MG63 (cell line): Measurements from ENCODE around the gene OBSCN. TPM values are rescaled to one million over a fixed set of nuclear protein-coding genes. Genes with fewer than 3 reads are reported as not detected.
"Not testable (repeated sequence)": the region's sequence is repeated elsewhere in the genome, so short reads cannot be mapped to it uniquely, and the experiment has no call there.

Experiments
- DNase-seq: peaks from one replicate; pipeline ENCODE4 v3.0.0-alpha.2; 2020
- H3K27me3 ChIP-seq: fragments of 250-450 bp; sonication (Bioruptor Pico); 2 replicates; pipeline ENCODE4 v1.5.1; 2020; ENCODE audit warnings: mild to moderate bottlenecking, moderate library complexity
- H3K36me3 ChIP-seq: fragments of 250-450 bp; sonication (Bioruptor Pico); 2 replicates; pipeline ENCODE4 v1.5.1; 2020; ENCODE audit warnings: mild to moderate bottlenecking, moderate library complexity
- H3K4me3 ChIP-seq: fragments of 250-450 bp; sonication (Bioruptor Pico); 2 replicates; pipeline ENCODE4 v1.5.1; 2020; ENCODE audit warnings: mild to moderate bottlenecking, moderate library complexity
- H3K9me3 ChIP-seq: fragments of 250-450 bp; sonication (Bioruptor Pico); 2 replicates; pipeline ENCODE4 v1.5.1; 2020; ENCODE audit warnings: mild to moderate bottlenecking, moderate library complexity
- total RNA-seq: library from RNA; depleted of rRNA; stranded (reverse); fragments of >200 nt; shearing (Covaris generic); gene quantifications from 2 replicates; pipeline ENCODE4 v1.2.3, GENCODE V29; 2014; ENCODE audit warnings: low replicate concordance

Gene OBSCN
- total RNA-seq, 1 experiment from 2014 or later, result 2.8 TPM

- Histone ChIP-seq H3K27me3 (no peaks in the 10 kb centered on the region), H3K4me3 (no peak overlapping the region), H3K9me3 (no peaks in the 10 kb centered on the region), H3K36me3 (no peaks in the 10 kb centered on the region)
- DNase-seq, result no peak
These were observed 7.2 kb downstream of the OBSCN start for GRCh38 chr1:228214921-228215662.

DNA sequence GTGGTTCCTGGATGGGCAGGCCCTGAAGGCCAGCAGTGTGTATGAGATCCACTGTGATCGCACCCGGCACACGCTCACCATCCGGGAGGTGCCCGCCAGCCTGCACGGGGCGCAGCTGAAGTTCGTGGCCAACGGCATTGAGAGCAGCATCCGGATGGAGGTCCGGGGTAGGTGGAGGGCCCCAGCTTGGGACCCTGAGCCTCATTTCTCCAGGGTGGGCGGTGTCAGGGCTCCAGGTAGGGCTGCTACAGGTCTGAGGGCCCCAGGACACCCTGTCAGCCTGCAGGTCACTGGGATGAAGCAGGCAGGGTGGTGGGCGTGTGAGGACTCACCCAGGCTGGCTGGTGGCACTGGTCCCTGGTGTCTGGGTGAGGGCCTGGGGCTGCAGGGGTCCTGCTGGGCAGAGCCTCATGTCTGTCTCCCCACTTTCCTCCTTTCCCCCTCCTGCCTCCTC is 7.8 kb downstream of the OBSCN start:
- no peak for DNase-seq
- Histone ChIP-seq H3K4me3 (no peak overlapping the region), H3K27me3 (no peaks in the 10 kb centered on the region), H3K36me3 (no peaks in the 10 kb centered on the region), H3K9me3 (no peaks in the 10 kb centered on the region)

DNA sequence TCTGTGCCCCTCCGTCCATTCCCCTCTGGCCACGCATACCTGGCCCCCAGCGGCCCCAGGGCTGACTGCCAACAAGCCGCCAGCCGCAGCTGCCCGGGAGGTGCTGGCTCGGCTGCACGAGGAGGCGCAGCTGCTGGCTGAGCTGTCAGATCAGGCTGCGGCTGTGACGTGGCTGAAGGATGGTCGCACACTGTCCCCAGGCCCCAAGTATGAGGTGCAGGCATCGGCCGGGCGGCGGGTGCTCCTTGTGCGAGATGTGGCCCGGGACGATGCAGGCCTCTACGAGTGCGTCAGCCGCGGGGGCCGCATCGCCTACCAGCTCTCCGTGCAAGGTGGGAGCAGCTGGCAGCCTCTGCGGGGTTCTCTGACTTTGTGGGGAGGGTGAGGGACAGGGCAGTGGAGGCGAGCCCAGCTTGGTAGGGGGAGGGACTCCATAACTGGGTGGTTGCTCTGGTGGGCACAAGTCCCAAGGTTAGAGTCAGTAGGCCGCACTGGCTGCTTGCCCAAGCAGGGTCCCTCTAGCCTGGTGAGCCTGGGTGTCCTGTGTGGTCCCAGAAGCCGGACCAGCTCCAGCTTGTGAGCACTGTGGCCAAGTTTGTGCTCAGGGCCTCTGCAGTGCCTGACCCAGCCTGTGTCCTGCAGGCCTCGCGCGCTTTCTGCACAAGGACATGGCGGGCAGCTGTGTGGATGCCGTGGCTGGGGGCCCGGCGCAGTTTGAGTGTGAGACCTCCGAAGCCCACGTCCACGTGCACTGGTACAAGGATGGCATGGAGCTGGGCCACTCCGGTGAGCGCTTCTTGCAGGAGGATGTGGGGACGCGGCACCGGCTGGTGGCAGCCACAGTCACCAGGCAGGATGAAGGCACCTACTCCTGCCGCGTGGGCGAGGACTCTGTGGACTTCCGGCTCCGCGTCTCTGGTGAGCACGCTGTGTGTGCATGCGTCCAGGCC is 8.8 kb downstream of the OBSCN start:
- DNase-seq, result no peak

GRCh38 chr1:228217551-228218344 is 9.9 kb downstream of the OBSCN start:
- H3K4me3 ChIP-seq, result no peak overlapping the region
- no peaks in the 10 kb centered on the region for H3K9me3 ChIP-seq
- no peaks in the 10 kb centered on the region for H3K27me3 ChIP-seq
- no peaks in the 10 kb centered on the region for H3K36me3 ChIP-seq
- no peak for DNase-seq

More for the DNA sequence above, 8.8 kb downstream of the OBSCN start:
- no peak overlapping the region for H3K4me3 ChIP-seq
- H3K27me3 ChIP-seq, result no peaks in the 10 kb centered on the region
- H3K9me3 ChIP-seq, result no peaks in the 10 kb centered on the region
- no peaks in the 10 kb centered on the region for H3K36me3 ChIP-seq

GRCh38 chr1:228218513-228219244 is 10.8 kb downstream of the OBSCN start:
- Histone ChIP-seq H3K9me3 (no peaks in the 10 kb centered on the region), H3K27me3 (no peaks in the 10 kb centered on the region), H3K4me3 (no peak overlapping the region), H3K36me3 (no peaks in the 10 kb centered on the region)
- DNase-seq, result no peak

DNA sequence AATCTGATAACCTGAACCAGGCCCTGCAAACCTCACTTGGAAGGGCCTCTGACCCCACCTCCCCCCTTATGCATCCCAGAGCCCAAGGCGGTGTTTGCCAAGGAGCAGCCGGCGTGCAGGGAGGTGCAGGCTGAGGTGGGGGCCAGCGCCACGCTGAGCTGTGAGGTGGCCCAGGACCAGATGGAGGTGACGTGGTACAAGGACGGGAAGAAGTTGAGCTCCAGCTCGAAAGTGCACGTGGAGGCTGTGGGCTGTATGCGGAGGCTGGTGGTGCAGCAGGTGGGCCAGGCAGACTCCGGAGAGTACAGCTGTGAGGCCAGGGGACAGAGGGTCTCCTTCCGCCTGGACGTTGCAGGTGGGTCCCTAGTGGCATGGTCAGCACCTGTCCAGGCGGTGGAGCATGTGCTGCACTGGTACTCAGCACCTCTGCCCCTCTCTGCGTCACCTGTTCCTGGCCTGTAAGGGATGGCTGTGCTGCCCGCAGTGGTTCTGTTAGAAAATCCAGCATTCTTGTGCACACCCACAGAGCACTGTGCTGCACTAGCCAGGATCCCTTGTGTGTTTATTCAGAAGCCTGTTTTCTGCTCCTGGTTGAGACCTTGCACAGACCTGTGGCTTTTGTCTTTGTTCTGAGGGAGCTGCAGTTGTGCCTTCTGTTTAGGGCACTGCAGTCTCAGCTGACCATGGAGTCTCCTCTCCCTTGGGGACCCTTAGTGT is 11.6 kb downstream of the OBSCN start:
- Histone ChIP-seq H3K27me3 (no peaks in the 10 kb centered on the region), H3K9me3 (no peaks in the 10 kb centered on the region), H3K36me3 (no peaks in the 10 kb centered on the region), H3K4me3 (no peak overlapping the region)
- no peak for DNase-seq

GRCh38 chr1:228219962-228220780 is 12.3 kb downstream of the OBSCN start:
- no peaks in the 10 kb centered on the region for H3K27me3 ChIP-seq
- DNase-seq, result no peak
- no peak overlapping the region for H3K4me3 ChIP-seq
- peaks cover 4% of the 10 kb centered on the region; the same call in 1 of the 2 replicates for H3K9me3 ChIP-seq
- H3K36me3 ChIP-seq, result peaks cover 1% of the 10 kb centered on the region

DNA sequence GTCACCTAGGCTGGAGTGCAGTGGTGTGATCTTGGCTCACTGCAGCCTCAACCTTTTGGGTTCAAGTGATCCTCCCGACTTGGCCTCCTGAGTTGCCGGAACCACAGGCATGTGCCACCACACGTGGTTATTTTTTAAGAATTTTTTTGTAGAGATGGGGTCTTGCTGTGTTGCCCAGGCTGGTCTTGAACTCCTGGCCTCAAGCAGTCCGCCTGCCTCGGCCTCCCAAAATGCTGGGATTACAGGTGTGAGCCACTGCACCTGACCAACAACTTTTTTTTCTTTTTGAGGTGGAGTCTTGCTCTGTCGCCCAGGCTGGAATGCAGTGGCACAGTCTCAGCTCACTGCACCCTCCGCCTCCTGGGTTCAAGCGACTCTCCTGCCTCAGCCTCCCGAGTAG is 13.3 kb downstream of the OBSCN start:
- H3K9me3 ChIP-seq, H3K36me3 ChIP-seq: not testable (repeated sequence)

GRCh38 chr1:228222548-228222947 is 14.7 kb downstream of the OBSCN start:
- no peak overlapping the region for H3K4me3 ChIP-seq
- H3K36me3 ChIP-seq, result peaks cover 4% of the 10 kb centered on the region
- H3K27me3 ChIP-seq, result no peaks in the 10 kb centered on the region
- H3K9me3 ChIP-seq, result peaks cover 4% of the 10 kb centered on the region; the same call in 1 of the 2 replicates
- no peak for DNase-seq

More for the DNA sequence above, 13.3 kb downstream of the OBSCN start:
- not testable (repeated sequence) for H3K27me3 ChIP-seq, DNase-seq, H3K4me3 ChIP-seq

GRCh38 chr1:228224198-228225164 is 16.6 kb downstream of the OBSCN start:
- no peak for DNase-seq
- no peaks in the 10 kb centered on the region for H3K27me3 ChIP-seq
- H3K36me3 ChIP-seq, result peaks cover 8% of the 10 kb centered on the region
- H3K4me3 ChIP-seq, result no peak overlapping the region
- H3K9me3 ChIP-seq, result peaks cover 4% of the 10 kb centered on the region; the same call in 1 of the 2 replicates

DNA sequence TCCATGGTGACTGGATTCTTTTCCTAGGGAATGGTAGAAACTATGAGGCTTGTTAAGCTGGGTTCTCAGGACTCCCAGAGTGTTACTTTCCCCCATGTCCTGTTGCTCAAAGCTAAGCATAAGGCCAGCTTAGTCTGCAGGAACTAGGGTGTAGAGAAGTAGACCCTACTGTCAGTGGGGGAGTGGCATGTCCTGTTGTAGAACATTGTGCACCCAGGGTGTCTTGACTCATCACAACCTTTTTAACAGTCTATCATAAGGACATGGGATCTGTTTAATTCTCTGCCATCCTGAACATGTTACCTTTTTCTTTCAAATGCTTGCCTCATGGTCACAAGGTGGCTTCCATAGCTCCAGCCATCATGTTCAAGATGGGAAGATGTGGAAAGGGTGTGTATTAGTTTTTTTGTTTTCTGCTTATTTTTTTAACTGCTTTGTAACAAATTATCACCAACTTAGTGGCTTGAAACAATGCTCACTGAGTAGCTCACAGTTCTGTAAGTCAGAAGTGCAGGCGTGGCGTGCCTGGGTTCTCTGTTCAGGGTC is 17.4 kb downstream of the OBSCN start:
- Histone ChIP-seq H3K36me3 (peaks cover 9% of the 10 kb centered on the region), H3K4me3 (no peak overlapping the region), H3K27me3 (no peaks in the 10 kb centered on the region), H3K9me3 (peaks cover 4% of the 10 kb centered on the region; the same call in 1 of the 2 replicates)
- no peak for DNase-seq

- H3K9me3 ChIP-seq, result peaks cover 4% of the 10 kb centered on the region; the same call in 1 of the 2 replicates
- H3K27me3 ChIP-seq, result no peaks in the 10 kb centered on the region
- no peak overlapping the region for H3K4me3 ChIP-seq
- DNase-seq, result no peak
- H3K36me3 ChIP-seq, result peaks cover 10% of the 10 kb centered on the region
These were observed 17.9 kb downstream of the OBSCN start for GRCh38 chr1:228225740-228226139.

DNA sequence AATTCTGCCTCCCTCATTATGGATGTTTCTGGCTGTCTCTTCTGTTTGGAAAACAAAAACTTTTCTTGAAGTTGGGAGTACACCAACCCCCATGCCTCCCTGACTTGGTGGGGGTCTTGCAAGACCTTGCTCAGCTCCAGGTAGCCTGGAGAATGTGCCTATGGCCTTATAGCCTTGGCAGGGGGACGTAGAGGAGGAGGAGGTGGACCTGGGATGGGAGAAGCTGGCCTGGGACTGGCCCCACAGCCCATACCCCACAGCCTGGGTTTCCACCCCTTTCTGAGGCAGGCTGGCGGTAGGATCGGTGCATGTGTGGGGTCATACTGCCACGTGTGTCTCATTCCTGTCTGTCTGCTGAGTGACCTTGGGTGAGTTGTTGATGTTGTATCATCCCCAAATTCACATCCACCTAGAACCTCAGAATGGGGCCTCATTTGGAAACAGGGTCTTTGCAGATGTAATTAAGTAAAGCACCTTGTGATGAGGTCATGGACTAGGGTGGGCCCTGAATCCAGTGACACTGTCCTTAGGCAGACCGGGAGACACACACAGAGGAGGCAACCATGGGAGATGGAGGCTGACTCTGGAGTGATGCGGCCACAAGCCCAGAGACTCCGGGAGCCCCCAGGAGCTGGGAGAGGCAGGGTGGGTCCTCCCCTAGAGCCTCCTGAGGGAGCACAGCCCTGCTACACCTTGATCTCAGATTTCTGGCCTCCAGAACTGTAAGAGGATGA is 18.5 kb downstream of the OBSCN start:
- Histone ChIP-seq H3K4me3 (no peak overlapping the region), H3K9me3 (peaks cover 4% of the 10 kb centered on the region; the same call in 1 of the 2 replicates), H3K27me3 (no peaks in the 10 kb centered on the region), H3K36me3 (peaks cover 10% of the 10 kb centered on the region)
- DNase-seq, result no peak
